Activated CD4-positive, alpha-beta T cell treated with anti-CD3 and anti-CD28 coated beads, Interleukin-2, Interleukin-4, amounts not matched to agents 100 ng/mL and 50 ng/mL, durations not matched to agents 16 hours and 8 hours (primary cell): ENCODE data around the gene KRTAP10-1.
"Not testable (repeated sequence)": the region's sequence is repeated elsewhere in the genome, so short reads cannot be mapped to it uniquely, and the experiment has no call there.

Experiments used
- DNase-seq: peaks from one replicate; pipeline ENCODE4 v3.0.0-alpha.2; 2020; ENCODE audit warnings: low spot score

KRTAP10-1 gene

GRCh38 chr21:44539991-44540666 is at the start of gene KRTAP10-1:
Gene KRTAP10-1 (minus strand): TSS chr21:44540195. CDS start chr21:44540150, 45 bp downstream.
- no peak for DNase-seq

DNA sequence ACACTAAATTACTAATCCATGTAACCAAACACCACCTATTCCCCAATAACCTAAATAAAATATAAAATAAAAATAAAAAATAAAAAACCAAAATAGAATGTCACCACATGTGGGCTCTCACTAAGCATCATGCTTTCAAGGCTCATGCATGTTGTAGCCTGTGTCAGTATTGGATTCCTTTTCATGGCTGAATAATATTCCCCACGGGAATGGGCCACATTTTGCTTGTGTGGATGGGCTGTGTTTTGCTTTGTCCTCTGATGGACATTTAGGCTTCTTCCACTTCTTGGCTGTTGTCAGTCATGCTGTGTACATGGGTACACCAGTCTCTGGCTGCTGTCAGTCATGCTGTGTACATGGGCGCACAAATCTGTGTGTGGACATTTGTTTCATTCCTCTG is 49.1 kb upstream of the KRTAP10-1 start:
- DNase-seq = no peak

DNA sequence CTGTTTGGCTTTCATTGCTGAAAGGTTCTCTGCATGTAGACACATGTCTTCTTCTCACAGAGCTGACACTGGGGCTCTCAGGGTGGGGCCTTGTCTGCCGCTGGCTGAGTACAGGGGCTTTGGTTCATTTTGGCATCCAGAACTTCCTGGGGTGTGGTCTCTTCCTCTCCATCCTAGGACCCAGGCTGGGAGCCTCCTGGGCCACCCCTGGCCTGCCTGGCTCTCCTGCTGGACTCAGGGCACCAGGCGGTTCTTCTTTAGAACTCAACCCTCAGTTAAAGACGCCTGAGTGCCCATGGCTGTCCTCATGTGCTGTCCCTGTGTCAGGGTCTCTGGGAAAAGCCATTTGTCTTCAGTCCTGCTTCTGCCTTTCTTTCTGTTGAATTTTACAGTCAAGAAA is 45.9 kb upstream of the KRTAP10-1 start:
- DNase-seq = no peak

GRCh38 chr21:44583800-44584147 is 43.8 kb upstream of the KRTAP10-1 start:
- DNase-seq = peak; percentile 34

DNA sequence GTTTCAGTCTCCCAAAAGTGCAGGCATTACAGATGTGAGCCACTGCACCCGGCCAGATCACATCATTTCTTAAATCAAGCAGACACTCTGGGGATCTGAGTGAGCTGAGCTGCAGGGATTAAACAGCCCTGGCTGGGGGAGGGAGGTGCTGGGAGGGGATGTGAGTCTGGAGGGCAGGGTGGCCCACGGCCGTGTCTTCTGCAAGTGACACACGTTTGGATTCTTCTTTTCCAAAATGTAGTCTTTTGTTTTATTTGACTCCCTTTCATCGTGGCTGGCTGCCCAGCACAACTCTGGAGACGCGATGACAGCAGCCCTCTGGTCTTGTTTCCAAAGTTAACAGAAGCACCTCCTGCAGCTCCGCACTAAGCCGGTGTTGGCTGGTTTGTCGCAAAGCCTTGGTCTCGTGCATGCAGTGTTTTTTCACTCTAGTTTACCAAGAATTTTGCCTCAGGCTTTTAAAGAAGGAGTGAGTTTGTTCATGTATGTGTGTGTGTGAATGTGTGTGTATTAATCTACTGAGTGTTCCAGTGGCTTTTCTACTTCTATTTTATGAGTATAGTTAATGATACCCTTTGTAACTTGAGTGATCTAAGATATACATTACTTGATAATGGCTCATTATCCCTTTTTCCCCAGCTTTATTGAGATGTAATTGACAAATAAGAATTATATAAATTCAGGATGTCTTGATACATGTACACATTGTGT is 43.2 kb upstream of the KRTAP10-1 start:
- no peak for DNase-seq

- no peak for DNase-seq
These were observed 42.1 kb upstream of the KRTAP10-1 start for GRCh38 chr21:44582055-44582454.

- DNase-seq = no peak
These were observed 41.2 kb upstream of the KRTAP10-1 start for GRCh38 chr21:44581158-44581557.

DNA sequence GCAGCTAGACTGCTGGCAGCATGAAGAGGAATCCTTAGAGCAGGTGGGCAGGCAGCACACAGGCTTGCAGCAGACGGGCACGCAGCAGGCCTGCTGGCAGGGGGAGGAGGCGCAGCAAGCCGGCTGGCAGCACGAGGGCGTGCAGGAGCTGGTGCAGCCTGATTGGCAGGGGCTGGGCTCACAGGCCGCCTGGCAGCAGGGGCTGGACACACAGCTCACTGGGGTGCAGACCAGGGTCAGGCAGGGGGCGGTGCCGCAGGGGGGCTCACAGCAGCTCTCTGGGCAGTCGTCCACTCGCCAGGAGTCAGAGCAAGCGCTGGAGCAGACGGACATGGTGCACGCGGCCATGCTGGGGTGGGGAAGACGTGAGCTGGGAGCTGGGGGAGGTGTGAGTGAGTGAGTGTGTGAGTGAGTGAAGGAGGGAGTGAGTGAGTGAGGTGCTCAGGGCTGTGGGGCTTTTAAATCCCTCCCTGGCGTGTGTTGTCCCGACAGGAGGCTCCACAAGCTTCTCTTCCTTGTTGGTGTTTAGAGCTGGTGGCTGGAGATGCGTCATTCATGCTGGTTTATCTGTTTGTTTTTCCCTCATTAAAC is 40.3 kb upstream of the KRTAP10-1 start, which contains the start of gene KRTAP10-5:
TSS of gene KRTAP10-5 (minus strand) at position 374 of the 591 bp plus-strand sequence. CDS start at position 348, 26 bp downstream.
- DNase-seq = not testable (repeated sequence)

GRCh38 chr21:44579833-44580144 is 39.8 kb upstream of the KRTAP10-1 start:
- DNase-seq = no peak

GRCh38 chr21:44579056-44579832 is 39.2 kb upstream of the KRTAP10-1 start:
- DNase-seq = no peak

DNA sequence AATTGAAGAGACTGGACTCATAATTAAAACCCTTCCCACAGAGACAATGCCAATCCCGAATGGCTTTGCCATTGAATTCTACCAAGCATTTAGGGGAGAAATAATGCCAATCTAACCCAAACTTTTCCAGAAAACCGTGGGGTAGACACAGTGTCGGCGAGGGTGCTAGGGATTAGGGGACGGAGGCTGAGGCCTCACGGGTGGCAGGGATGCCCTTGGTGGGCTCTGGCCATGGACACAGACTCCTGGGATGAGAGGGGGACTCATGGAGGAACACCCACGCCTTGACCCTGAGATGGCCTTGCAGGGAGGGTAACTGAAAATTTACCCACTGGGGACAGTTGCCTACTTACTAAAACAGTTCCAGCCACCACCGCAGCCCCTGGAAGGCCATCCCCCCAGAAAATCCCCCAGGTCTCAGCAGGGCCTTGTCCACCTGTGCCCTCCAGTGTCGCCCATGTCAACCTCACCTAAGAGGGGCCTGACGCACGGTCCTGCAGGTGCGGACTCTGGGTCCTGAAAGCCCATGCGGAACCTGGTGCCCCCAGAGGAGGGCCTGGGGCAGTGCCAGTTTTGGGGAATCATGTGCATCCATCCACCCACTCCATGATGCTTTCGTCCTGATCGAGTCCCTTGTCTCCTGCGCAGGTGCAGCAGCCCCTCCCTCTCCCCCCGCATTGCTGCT is 38.5 kb upstream of the KRTAP10-1 start:
- DNase-seq = no peak

DNA sequence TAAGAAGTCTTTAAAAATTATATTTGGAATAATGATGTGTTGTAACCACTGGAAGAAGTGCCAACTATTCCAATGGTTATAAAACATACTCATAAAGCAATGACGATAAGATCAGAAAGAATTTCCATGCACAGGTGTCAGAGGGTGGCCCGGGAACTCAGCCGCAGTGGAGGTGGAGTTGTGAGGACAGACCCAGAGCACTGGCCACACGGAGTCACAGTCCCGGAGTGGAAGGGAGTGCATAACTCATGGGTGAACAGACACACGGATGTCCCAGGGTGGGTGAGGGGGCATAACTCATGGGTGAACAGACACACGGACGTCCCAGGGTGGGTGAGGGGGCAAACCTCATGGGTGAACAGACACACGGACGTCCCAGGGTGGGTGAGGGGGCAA is 36.0 kb upstream of the KRTAP10-1 start:
- no peak for DNase-seq

GRCh38 chr21:44575307-44576024 is 35.5 kb upstream of the KRTAP10-1 start:
- no peak for DNase-seq

DNA sequence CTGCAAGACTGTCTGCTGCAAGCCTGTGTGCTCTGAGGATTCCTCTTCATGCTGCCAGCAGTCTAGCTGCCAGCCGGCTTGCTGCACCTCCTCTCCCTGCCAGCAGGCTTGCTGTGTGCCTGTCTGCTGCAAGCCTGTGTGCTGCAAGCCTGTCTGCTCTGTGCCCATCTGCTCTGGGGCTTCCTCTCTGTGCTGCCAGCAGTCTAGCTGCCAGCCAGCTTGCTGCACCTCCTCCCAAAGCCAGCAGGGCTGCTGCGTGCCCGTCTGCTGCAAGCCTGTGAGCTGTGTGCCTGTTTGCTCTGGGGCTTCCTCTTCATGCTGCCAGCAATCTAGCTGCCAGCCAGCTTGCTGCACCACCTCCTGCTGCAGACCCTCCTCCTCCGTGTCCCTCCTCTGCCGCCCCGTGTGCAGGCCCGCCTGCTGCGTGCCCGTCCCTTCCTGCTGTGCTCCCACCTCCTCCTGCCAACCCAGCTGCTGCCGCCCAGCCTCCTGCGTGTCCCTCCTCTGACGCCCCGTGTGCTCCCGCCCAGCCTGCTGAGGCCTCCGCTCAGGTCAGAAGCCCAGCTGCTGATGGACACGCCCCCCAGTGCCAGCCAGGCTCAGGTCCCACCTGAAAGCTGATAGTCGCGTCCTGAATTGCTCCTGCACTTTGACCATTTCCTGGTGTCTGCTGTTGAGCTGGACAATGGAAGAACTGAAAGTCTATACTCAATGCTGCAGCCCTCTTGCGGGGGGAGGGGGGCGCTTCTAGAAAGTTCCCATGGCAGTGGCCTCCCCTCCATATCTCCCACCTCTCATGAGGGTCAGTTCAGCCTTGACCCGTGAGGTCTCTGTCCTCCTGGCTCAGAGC is 34.7 kb upstream of the KRTAP10-1 start:
- DNase-seq = no peak

GRCh38 chr21:44573630-44574456 is 33.8 kb upstream of the KRTAP10-1 start, which contains the start of gene KRTAP10-4:
Gene KRTAP10-4 (plus strand): TSS chr21:44573729. CDS start chr21:44573759, 30 bp downstream.
- not testable (repeated sequence) for DNase-seq

GRCh38 chr21:44572959-44573583 is 33.1 kb upstream of the KRTAP10-1 start:
- no peak for DNase-seq

GRCh38 chr21:44571844-44572782 is 32.1 kb upstream of the KRTAP10-1 start:
- no peak for DNase-seq

GRCh38 chr21:44571296-44571695 is 31.3 kb upstream of the KRTAP10-1 start:
- no peak for DNase-seq
